Renal cortex interstitium (tissue), 11 donors: ENCODE results near the gene MYH7B. TPM values are rescaled to one million over a fixed set of nuclear protein-coding genes. Genes with fewer than 3 reads are reported as not detected.

Experiments
- DNase-seq, 11 donors: peaks; one replicate each; pipeline ENCODE4 v3.0.0-alpha.2; 2013; ENCODE audit warnings: low read depth in 9 of 11, low spot score in 4 of 11; ENCODE audit errors: extremely low read depth in 1 of 11
- polyA plus RNA-seq, 3 donors: library from polyadenylated mRNA; unstranded; fragments of 120-200 nt; gene quantifications; one replicate each; pipeline ENCODE4 v1.2.1, GENCODE V29; 2013; ENCODE audit not compliant: insufficient read length in 3 of 3

Gene MYH7B
- polyA plus RNA-seq, 3 donors = 0.84 to 2.7 (median 1.6) TPM

- no peak for DNase-seq
Observed at GRCh38 chr20:34985461-34986310, 30.0 kb downstream of the MYH7B start.

- DNase-seq = no peak
Observed at GRCh38 chr20:34986311-34987287, 30.9 kb downstream of the MYH7B start.

- DNase-seq = peak in 2 of 11 donors; percentile 26 to 36
Observed at GRCh38 chr20:34987288-34988190, 31.9 kb downstream of the MYH7B start.

- no peak for DNase-seq
Observed at GRCh38 chr20:34988191-34988540, 32.5 kb downstream of the MYH7B start.

- no peak for DNase-seq
Observed at GRCh38 chr20:34989118-34989517, 33.5 kb downstream of the MYH7B start.

GRCh38 chr20:34989670-34990069 lies 34.0 kb downstream of the MYH7B start:
- DNase-seq = no peak

GRCh38 chr20:34990231-34990630 lies 34.6 kb downstream of the MYH7B start:
- DNase-seq = no peak

- no peak for DNase-seq
Observed at GRCh38 chr20:34990661-34991214, 35.1 kb downstream of the MYH7B start.

- no peak for DNase-seq
Observed at GRCh38 chr20:34992751-34993417, 37.2 kb downstream of the MYH7B start.

GRCh38 chr20:34993941-34994508 lies 38.4 kb downstream of the MYH7B start:
- DNase-seq = no peak

GRCh38 chr20:34994509-34995131 lies 39.0 kb downstream of the MYH7B start:
- no peak for DNase-seq

- no peak for DNase-seq
Observed at GRCh38 chr20:34995192-34995591, 39.5 kb downstream of the MYH7B start.

- no peak for DNase-seq
Observed at GRCh38 chr20:34995696-34996095, 40.0 kb downstream of the MYH7B start.

- DNase-seq = no peak
Observed at GRCh38 chr20:34996243-34997028, 40.8 kb downstream of the MYH7B start.

- peak in 9 of 11 donors; percentile 20 to 52 (median 35) for DNase-seq
Observed at GRCh38 chr20:34997131-34997561, 41.5 kb downstream of the MYH7B start.

GRCh38 chr20:34997774-34998173 lies 42.1 kb downstream of the MYH7B start:
- no peak for DNase-seq
